SK-N-MC (cell line): ENCODE data around the gene STRIT1.

Experiments
- EZH2 ChIP-seq: fragments of 200-600 bp; sonication (generic); IDR thresholded peaks from one replicate; pipeline ENCODE4 v1.6.1; 2017; ENCODE audit warnings: antibody characterized with exemption
- FOXP2 ChIP-seq: optimal IDR thresholded peaks from 2 replicates; pipeline ENCODE3; 2011; ENCODE audit warnings: mild to moderate bottlenecking, moderate library complexity; ENCODE audit not compliant: insufficient read depth; ENCODE audit errors: extremely low read length, control extremely low read depth
- POLR2AphosphoS5 ChIP-seq: IDR thresholded peaks from 2 replicates; pipeline ENCODE4 v1.6.1; 2012; ENCODE audit warnings: mild to moderate bottlenecking, low read depth, low read length, borderline replicate concordance

- TF ChIP-seq POLR2AphosphoS5 (no peak), EZH2 (no peak), FOXP2 (no peak)
Measured at GRCh38 chr3:155307183-155307582, 13.7 kb upstream of the STRIT1 start.
